T-helper 2 cell treated with Interferon-gamma antibody and Interleukin-4, amounts not matched to agents 100 ng/mL and 5 ng/mL, for 36 hours (primary cell): ENCODE results near the gene GDPD5. TPM values are rescaled to one million over a fixed set of nuclear protein-coding genes. Genes with fewer than 3 reads are reported as not detected.

ENCODE experiments used
- intact Hi-C: fragments of 100-400 bp; cut with micrococcal nuclease; formaldehyde crosslinking; loops from one replicate; pipeline ENCODE4 v1.15.1; 2023
- total RNA-seq: library from RNA; stranded (reverse); gene quantifications from 2 replicates; pipeline ENCODE4 v1.2.3, GENCODE V29; 2022

The GDPD5 gene
- total RNA-seq, 1 donor from 2014 or later: 31.9 TPM

DNA sequence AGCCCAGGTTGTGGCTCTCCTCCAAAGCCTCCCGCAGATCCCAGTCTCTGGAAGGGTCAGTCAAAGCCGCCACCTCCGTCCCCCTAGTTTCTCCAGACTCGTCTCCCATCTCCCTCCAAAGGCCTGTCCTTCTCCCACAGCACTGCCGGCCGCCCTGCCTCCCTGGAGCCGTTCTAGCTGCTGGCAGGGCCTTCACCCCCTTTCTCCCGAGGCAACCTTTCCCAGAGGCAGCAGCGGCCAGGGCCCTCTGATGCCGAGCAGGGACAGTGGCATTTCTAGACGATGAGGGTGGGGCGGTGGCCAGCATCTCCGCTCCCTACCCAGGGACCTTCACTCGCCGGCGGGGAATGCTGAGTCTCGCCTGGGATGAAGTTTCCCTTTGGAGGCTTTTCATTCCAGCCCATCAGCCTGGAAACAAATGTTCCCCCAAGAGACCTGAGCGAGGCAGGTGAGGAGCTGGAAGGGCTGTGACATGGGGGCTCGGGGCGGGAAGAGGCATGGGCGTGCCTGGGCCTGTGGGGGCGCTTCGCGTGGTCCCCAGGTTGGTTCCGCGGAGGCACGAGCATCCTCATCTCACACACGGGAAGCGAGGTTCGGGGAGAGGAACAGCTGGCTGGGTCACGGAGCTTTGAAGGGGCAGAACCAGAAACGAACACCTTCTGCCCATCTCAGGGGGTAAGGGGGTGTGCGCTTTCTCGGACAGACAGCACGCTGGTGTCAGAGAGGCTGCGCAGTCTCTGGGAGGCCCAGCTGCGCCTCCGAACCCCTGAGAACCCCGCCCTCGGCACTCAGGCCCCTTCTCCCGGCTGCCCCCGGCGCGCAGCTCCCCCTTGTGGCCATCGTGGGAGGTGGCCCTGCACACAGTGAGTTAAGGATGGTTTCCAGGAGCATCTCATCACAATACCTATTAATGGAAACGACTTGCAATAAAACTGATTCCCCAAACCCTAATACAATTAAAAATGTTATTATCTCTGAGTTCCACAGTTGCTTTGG lies 74.6 kb downstream of the GDPD5 start:
- intact Hi-C loops: no loop called here

DNA sequence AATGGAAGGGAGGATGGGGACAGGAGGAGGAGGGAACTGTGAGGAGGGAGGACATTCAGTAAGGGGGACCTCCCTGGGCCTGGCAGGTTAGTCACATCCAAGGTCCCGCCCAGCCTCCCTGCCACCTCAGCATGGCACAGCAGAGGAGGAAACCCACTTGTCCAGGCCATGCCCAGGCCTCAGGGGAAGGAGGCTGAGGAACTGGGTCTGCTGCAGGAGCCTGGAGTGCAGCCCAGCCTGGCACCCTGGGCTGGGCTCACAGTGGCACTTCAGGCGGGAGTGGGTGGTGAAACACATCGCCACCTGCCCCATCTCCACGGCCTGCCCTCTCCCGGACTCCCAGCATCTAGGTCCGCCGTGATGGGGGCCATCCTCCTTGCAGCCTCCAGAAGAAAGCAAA lies 75.5 kb downstream of the GDPD5 start:
- intact Hi-C loops: no loop called here

DNA sequence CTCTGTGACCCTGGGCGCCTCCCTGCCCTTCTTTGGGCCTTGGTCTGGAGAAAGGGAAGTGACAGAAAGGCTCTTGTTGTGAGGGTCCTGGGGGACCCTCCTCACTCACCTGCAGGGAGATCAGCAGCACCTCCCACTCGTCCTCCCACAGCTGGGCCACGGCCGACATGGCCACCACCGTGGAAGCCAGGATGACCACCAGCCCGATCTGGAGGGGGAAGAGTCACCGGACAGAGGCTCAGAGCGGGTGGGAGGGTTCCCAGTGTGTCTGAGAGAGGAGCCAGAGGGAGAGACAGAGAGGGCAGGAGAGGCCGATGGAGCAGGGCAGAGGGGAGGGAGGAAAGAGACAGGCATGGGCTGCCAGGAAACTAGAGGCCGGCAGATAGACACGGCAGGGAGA lies 76.0 kb downstream of the GDPD5 start:
- intact Hi-C loops: no loop called here

DNA sequence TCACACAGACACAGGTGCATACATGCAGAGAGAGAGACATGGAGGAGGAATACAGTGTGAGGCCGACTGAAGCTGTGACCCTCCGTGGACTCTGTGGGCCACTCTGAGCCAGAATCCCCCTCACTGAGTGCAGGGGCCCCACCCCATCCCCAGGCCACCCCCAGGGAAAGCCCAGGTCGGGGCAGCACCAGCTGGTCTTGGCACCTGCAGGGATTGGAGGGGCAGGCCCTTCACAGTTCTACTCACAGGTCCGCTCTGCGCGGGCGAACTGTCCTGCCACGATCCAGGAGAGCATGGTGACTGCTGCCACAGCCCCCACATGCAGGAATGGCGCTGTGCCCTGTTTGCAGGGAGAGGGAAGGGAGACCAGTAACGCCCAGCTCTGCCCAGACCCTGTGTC lies 76.5 kb downstream of the GDPD5 start:
- intact Hi-C loops: no loop called here

DNA sequence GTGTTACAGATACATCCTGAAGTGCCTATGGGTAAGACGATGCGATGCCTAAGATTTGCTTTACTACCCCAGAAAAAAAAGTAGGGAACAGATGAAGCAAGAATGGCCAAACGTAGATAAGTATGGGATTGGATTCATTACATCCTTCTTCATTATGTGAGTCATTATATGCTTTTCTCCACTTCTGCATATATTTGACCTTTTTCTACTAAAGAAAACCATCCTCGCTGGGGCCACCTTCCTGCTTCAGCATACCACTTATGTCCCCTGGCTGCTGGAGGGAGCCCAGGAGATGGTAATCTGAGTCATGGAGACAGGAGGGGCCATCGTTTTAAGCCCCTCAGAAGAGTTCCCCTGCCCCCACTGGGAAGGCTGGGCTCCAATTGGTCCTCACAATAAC lies 78.3 kb downstream of the GDPD5 start:
- intact Hi-C loops: no loop called here

DNA sequence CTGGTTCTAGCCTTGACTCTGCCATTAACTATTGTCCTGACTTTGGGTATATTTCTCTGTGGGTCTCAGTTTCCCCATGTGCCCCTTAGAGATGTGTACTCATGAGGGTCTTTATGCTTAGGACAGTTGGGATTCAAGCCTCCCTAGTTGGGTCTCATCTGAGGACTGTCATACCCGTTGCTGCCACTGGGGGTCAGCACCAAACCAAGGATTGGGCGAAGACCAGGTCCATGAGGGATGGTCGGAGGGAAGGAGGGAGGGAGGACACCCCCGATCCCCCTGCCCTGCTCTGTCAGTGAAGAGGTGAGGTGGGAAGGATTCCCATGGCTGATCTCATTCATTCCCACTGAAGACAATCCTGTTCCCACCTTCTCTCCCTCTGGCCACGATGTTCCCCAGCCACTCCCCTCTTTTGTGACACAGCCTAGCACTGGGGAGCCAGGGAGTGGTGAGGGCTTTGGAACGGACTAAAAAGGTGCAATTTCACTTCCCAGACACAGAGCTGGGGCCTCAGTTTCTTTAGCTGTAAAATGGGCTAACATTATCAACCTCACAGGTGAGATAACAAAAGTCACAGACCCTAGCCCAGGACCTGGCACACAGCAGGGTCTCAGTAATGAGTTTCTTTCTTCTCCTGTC lies 80.3 kb downstream of the GDPD5 start:
- intact Hi-C loops: loop anchor here (1.0 to 2.0 kb wide), 2 partner anchors 79 to 87 kb away; partner anchors contain the start of gene GDPD5

DNA sequence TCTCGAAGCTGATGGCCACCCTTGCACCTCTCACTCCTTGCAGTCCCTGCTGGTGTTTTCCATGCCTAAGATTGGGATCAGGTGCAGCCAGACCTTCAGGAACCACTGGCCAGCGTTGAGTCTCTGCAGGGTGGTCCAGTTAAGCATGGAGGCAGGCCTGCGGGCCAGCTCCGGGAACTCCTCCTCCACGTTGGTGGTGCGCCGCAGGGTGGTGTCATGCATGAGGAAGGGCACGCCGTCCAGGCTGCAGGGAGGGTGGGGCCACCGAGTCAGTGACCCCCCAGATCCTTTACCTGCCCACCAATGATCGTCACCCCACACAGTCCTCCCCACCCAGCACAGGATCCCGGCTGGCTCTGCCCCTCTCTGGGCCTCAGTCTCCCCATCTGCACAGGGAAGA lies 82.7 kb downstream of the GDPD5 start:
- intact Hi-C loops: no loop called here

DNA sequence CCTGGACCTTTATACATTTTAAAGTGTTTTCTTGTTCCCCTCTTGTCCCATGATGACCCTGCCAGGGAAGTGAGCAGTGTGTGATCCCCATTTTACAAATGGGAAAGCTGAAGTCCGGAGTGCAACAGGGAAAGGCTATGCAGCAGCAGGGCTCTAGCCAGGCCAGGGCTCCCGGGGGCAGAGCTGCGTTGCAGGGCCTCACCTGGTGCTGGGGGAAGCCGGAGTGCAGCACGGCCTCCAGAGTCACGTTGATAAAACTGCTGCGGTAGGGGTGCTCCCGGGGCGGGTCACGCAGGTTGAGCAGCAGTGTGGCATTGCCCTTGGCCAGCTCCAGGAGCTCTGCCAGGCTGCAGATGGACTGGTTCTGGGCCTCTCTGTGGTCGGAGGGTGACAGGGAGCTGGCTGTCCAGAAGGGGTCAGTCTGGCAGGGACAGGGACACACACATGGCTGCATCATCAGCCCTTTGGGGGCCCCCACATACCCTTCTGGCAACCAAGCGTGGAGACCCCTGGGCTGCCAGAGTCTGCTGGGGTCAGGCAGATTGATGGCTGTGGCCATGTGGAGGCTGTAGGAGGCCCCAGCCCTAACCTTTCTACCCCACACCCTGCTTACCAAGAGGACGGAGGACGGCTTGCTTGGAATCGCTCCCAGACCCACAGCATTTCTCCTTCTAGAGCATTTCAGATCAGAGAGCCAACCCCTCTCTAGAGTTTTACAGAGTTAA lies 83.4 kb downstream of the GDPD5 start:
- intact Hi-C loops: no loop called here

DNA sequence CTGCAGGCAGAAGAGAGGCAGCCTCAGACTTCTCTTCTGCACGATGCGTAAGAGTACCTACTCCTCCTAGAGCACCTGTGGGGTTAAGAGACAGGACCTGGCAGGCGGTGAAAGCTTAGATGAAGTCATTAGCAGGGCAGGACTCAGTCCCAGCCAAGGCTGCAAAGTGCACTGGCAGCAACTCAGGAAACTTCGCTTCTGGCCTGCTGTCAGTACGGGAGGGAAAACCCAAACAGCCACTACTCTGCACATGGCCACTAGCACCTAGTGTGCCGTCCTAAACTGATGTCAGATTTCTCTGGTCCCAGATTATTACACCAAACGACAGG lies 84.0 kb downstream of the GDPD5 start:
- intact Hi-C loops: no loop called here

DNA sequence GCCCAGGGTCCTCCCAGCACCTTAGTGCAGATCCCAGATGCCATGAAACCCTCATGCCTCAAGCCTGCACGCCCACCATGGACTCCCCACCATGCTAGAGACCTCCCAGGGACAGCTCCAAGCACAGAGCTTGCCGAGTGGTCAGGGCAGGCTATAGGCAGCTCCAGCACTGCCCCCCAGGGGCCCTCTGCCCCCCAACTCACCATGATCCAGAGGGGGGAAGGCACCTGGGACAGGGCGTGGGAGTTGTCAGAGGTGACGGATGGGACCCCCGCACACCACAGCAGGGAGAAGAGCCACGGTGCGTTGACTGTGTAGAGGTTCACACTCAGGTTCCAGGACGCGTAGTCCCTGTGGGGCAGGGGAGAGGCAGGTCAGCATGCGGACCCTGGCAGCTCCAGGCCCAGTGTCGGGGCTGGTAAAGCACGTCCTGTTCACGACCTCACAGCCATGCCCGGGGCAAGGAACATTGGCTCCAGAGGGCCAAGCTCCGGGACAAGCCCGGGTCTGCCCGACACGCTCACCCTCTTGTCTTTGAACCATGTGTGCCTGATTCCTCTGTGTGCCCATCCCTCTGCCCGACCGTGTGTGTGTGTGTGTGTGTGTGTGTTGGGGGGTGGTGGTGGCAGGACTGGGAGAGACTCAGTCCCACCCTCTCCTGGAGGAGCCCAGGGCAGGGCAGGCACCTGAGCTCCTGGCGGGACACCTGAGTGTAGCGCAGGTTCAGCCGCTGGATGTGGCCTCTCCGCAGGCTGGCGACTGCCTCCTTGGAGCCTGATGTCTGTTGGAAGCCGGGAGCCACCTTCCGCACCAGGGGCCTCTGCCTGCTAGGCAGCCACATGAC lies 84.6 kb downstream of the GDPD5 start:
- intact Hi-C loops: no loop called here

DNA sequence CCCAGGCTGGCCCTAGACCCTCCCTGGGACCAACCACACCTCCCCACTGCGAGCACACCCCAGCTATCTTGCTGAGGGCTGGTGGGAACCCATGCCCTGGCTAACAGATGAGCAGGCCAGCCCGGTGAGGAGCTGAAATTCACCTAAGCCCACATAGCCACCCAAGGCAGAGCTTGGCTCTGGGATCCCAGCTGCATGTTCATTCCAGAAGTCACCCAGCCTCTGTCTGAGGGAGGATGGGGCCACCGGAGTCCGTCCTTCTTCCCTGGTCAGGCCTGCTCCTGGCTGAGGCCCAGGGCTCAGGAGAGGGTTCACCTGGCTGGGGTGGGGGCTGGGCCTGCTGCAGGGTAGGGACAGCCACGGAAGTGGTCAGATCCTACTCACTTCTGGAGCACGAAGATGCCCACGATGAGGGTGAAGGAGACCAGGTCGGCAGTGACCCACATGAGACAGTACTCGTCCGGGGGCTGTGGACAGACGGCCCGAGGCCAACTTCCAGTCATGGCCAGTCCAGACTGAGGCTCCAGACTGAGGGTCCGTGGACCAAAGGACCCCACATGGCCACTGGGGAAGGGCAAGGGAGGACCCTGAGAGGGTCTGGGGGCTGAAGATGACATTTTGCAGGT lies 86.1 kb downstream of the GDPD5 start:
- intact Hi-C loops: no loop called here

DNA sequence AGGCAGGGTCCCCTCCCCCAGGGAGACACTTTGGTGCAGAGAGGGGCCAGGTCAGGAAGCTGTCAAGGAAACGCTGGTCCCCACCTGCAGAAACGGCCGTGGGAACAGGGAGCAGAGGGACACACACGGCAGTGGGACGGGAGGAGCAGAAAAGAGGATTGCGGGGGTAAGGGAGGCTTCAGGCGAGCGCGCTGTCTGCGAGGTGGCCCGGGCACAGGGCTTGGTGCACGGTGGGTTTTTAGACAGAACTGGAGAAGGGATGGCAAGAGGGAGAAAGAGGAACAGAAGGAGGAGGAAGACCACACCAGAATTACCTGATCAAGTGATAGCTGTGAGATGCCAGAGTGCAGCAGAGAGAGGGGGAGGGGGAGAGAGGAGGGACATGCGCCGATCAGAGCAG lies 86.7 kb downstream of the GDPD5 start:
- intact Hi-C loops: no loop called here

DNA sequence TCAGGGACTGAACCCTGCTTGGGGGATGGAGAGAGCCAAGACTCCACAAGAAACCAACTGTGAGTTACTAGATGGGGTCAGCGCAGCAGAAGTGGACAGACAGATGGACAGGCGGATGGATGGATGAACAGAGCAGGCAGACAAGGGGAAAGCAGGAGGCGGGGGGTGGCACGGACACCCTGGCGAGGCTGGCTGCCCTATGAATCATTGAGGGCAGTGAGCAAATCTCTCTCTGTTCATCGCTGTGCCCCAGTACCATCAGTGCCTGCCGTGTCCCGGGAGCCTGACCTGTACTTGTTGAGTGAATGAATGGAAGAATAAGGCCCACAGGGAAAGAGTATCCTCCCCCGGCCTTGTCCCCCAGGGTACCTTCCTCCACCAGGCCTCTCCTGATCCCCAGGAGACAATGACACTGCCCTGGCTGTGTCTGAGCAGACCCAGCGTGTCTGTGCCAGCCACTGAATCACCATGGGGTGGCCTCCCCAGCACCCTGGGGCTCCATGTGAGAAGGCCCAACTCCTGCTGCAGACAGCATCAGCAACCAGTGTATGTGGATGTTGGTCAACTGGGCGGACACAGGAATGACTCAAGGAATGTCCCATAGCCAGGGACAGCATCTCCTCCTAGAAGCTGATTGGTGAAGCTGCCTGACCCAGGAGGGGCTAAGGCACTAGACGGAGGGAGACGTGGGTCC lies 87.6 kb downstream of the GDPD5 start:
- intact Hi-C loops: no loop called here

DNA sequence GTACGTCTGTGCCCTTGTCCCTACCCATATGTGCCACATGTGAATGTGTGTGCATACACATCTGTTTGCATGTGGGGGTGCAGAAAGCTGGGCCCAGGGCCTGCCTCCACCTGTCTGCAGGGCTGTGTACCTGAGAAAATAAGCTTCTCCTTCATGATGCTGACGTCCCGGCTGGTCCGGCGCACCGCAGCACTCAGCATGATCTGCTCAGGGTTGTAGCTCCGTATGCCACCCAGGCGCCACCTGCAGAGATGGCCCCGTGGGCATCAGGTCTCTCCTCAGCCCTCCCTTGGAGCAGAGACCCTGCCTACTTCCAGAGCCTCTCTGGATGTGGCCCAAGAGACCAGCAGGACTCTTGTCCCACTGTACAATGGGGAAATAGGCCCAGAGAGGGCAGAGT lies 88.9 kb downstream of the GDPD5 start:
- intact Hi-C loops: no loop called here

DNA sequence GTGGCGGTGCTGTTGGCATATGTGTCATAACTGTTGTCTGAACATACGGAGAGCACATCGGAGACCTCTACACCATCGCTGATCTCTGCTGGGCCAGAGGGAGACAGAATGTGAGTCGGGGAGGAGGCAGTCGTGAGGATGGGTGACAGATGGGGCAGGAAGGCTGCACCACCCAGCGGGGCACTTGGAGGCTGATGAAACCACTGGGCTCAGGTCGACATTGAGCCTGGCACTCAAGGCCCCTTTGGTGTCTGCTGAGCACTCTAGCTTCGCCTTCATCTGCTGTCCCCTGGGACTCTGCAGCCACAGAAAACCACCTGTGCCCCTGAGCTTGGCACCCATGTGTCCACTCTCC lies 90.2 kb downstream of the GDPD5 start:
- intact Hi-C loops: no loop called here

DNA sequence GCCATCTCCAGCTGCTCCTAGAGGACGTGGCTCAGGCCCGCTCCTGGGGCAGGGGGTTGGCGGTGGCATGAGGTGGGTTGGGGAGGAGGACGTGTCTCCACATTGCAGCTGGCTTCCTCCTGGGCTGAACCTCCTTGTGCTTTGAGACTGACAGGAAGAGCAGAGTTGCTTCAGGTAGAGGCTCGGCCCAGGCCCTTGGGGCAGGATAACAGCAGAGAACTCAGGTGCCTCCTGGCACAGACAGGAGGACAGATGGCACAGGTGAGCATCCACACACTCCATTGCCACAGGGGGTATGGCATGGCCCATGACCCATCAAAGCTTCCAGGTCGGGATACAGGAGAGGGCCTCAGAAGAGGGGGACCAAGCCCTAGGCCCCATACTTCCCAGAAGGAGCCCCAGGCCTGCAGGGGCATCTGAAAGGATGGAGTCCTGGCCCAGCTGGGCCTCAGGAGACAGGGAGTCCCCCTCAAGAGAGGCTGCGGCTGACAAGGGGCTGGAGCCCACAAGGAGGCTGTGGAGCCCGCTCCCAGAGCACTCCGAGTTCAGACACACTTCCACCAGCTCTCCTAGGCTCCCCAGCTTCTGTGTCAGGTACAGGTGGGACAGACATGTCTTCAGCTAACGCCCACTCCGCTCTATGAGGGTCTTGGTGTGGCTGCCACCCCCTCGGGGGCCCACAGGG lies 90.7 kb downstream of the GDPD5 start:
- intact Hi-C loops: no loop called here

DNA sequence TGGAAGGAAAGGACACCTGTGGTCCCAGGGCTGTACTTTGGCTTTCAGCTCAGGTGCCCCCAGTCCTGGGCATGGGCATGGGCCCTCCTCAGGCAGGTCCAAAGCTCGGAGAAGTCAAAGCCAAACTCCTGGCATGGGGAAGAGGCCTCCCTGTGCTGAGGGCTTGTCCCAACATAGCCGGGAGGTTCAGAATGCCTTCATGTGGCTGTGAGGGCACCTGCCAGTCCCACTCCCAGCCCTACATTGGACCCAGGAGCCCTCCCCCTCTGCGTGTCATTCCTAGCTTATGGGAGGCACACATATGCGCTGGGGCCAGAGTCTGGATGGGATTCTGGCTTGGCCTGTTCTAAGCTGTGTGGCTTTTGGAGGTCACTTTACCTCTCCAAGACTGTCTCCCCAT lies 91.7 kb downstream of the GDPD5 start:
- intact Hi-C loops: no loop called here

DNA sequence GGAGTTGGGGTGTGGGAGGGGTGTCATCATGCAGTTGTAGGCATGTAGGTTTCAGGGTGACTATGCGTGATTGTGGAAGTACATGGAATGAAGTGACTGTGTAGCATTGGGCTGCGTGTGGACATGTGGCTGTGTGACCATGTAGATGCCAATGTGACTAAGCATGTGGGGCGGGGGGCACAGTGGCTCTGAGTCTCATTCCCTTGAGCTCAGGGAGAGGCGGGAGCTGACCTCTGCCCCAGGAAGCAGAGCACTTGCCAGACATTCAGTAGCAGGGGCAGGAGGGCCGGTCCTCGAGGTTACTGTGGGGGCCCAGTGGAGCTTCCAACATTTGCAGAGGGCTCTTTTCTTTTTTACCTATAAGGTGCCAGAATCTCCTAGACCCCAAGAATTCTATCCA lies 92.3 kb downstream of the GDPD5 start:
- intact Hi-C loops: no loop called here

DNA sequence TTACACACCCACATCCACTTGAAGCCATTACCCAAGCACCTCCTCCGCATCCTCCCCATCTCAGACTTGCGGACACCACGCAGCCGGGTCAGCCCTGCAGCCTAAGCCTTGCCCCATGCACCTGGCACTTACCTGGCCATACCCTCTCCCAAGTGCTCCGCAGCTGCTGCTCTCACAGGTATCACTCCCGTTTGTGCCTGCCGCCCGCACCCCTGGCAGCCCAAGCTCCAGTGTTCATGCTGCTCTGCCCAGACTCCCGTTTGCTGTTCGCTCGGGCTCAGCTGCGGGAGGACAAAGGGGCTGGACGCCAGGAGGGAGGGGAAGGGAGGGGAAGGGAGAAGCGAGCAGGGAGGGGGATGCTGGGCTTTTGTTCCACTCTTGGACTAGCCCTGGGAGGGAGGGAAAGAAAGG lies 92.8 kb downstream of the GDPD5 start, which contains the start of gene KLHL35:
TSS of gene KLHL35 (minus strand) at position 293 of the 411 bp plus-strand sequence. CDS start 2,574 bp downstream, outside the sequence.
- intact Hi-C loops: no loop called here
